ENCODE measurements around the gene METTL2B.

The METTL2B gene, protein sequence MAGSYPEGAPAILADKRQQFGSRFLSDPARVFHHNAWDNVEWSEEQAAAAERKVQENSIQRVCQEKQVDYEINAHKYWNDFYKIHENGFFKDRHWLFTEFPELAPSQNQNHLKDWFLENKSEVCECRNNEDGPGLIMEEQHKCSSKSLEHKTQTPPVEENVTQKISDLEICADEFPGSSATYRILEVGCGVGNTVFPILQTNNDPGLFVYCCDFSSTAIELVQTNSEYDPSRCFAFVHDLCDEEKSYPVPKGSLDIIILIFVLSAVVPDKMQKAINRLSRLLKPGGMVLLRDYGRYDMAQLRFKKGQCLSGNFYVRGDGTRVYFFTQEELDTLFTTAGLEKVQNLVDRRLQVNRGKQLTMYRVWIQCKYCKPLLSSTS

GRCh38 chr7:128476402-128477335 lies at the start of gene METTL2B:
TSS of gene METTL2B (plus strand) at chr7:128476748. CDS start at chr7:128476766, 18 bp downstream.
- H3K4me3 ChIP-seq = peak within 1 kb of the TSS; percentile 89
- H3K27ac ChIP-seq = peak within 1 kb of the TSS; percentile 50 to 87
- peak; percentile 93 for DNase-seq (ENCODE audit: low spot score)

DNA sequence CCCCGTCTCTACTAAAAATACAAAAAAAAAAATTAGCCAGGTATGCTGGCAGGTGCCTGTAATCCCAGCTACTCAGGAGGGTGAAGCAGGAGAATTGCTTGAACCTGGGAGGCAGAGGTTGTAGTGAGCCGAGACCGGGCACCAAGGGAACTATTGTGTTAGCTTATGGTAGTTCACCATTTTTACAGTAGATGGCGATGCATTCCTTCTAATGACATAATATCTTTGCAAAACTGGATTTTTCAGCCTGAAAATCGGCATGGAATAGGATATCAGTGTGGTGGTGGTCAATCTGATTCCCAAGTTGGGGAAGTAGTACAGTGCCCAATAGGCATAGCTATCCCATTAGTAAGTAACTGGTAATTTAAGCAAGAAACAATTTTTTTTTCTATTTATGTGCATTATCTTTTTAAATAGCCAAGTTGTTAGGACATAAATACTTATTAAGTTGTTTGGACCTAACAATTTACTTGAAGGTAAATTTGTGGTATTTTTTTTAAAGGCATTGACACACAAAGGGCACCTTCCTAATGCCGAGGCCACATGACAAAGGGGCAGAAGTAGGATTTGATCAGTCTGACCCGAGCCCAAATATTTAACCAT lies 49.2 kb upstream of the METTL2B start:
- DNase-seq (ENCODE audit: low spot score) = no peak
- TF ChIP-seq CTCF (IDR thresholded peaks at IDR 0.05) = peak; percentile 64
- Histone ChIP-seq H3K27ac (no peak overlapping the region), H3K4me3 (no peak overlapping the region)

DNA sequence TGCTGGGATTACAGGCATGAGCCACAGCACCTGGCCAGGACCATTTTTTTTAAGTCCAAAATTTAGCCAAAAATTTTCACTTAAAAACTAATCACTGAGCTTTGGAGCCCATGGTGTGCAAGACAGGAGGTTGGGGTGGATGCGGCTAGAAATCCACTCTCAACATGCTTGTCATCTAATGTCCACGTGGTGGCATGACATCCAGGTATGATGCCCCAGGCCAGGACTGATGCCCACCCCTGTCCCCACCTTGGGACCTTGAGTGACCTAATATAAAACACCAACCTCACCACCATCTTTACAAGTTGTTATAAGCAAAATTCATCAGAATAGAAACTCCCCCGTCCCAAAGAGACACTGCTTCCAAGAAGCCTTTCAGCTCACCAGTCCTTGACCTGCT lies 46.3 kb upstream of the METTL2B start:
- Histone ChIP-seq H3K4me3 (no peak overlapping the region), H3K27ac (no peak overlapping the region)
- no peak for DNase-seq (ENCODE audit: low spot score)
- TF ChIP-seq CTCF (IDR thresholded peaks at IDR 0.05) = no peak

GRCh38 chr7:128431221-128431620 lies 45.3 kb upstream of the METTL2B start:
- Histone ChIP-seq H3K27ac (no peak overlapping the region), H3K4me3 (no peak overlapping the region)
- TF ChIP-seq CTCF (IDR thresholded peaks at IDR 0.05) = no peak
- DNase-seq (ENCODE audit: low spot score) = no peak

DNA sequence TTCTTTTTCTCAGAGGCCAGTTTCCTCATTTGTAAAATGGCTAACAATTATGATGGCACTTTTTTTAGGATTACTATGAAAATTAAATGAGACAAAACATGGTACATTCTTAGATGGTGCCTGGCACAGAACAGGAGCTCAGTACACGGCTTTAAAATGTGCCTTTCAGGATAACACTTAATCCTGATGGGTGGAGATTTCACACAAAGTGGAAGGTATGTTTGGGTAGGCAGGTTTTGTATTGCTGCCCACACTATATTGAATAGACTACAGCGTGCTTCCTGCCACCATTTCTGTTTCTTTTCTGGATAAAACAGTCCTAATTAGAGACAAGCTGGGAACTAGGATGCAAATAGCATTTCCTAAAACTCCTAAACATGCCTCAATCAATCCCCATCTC lies 44.8 kb upstream of the METTL2B start:
- Histone ChIP-seq H3K4me3 (no peak overlapping the region), H3K27ac (no peak overlapping the region)
- TF ChIP-seq CTCF (IDR thresholded peaks at IDR 0.05) = no peak
- no peak for DNase-seq (ENCODE audit: low spot score)

DNA sequence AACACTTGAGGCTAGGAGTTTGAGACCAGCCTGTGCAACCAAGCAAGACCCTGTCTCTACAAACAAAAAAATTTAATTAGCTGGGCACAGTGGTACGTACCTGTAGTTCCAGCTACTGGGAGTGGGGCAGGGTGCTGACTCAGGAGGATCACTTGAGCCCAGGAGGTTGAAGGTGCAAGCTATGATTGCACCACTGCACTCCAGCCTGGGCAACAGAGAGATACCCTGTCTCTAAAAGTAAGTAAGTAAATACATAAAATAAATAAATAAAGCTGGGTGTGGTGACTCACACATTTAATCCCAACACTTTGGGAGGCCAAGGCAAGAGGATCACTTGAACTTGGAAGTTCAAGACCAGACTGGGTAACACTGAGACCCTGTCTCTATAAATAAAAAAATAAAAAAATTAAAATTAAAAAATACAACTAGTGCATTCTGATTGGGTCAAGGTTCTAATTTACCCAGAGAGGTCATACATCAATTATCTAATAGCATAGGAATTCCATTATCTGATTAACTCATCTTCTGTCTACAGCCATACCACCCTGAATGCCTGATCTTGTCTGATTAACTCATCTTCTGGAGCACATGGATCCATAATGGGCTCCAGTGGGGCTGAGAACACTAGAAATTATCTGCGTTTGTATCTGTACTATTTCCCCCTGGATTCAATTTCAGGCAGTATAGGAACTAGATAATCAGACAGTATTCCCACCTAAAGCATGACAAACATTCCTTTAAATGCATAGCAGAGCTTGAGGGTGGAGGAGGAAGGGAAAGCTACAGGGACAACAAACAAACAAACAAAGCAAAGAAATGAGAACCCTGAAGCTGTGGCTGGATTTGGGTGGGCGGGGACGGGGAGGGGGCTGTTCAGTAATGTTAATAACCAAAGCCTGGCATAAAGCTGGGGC lies 41.9 kb upstream of the METTL2B start:
- no peak for TF ChIP-seq CTCF (IDR thresholded peaks at IDR 0.05)
- DNase-seq (ENCODE audit: low spot score) = no peak
- no peak overlapping the region for H3K27ac ChIP-seq
- H3K4me3 ChIP-seq = no peak overlapping the region

Data from coronary artery (tissue), 2 donors.